DOHH2 (cell line): ENCODE data around the gene GUCY1A1.

Experiments used
- H3F3A ChIP-seq: fragments of 200-600 bp; sonication (generic), shearing (Covaris generic); 2 replicates; pipeline ENCODE4 v1.6.0; 2016; ENCODE audit warnings: antibody characterized with exemption, mild to moderate bottlenecking; ENCODE audit not compliant: control insufficient read depth, insufficient read depth
- H3K27ac ChIP-seq: fragments of 200-600 bp; sonication (generic); 2 replicates; pipeline ENCODE4 v1.5.1; 2014; ENCODE audit warnings: low read depth, mild to moderate bottlenecking, low read length, moderate library complexity
- H3K27me3 ChIP-seq: fragments of 200-600 bp; sonication (generic); 2 replicates; pipeline ENCODE4 v1.6.1; 2014; ENCODE audit warnings: mild to moderate bottlenecking, low read length, mixed read lengths; ENCODE audit not compliant: control insufficient read depth
- H3K36me3 ChIP-seq: fragments of 200-600 bp; sonication (generic); 2 replicates; pipeline ENCODE4 v1.6.1; 2014; ENCODE audit warnings: mild to moderate bottlenecking, low read length, moderate library complexity, mixed read lengths; ENCODE audit not compliant: control insufficient read depth
- H3K4me1 ChIP-seq: fragments of 200-600 bp; sonication (generic); 2 replicates; pipeline ENCODE4 v1.6.1; 2014; ENCODE audit warnings: mild to moderate bottlenecking, low read length, mixed read lengths; ENCODE audit not compliant: control insufficient read depth
- H3K4me2 ChIP-seq: fragments of 200-600 bp; sonication (generic); 2 replicates; pipeline ENCODE4 v1.6.0; 2014; ENCODE audit warnings: mild to moderate bottlenecking, low read length, moderate library complexity
- H3K4me3 ChIP-seq: fragments of 200-600 bp; sonication (generic); 2 replicates; pipeline ENCODE4 v1.5.1; 2014; ENCODE audit warnings: mild to moderate bottlenecking, low read length, mixed read lengths
- H3K79me2 ChIP-seq: fragments of 200-600 bp; sonication (generic); 2 replicates; pipeline ENCODE4 v1.6.1; 2014; ENCODE audit warnings: mild to moderate bottlenecking, low read length, mixed read lengths; ENCODE audit not compliant: control insufficient read depth
- H3K9me2 ChIP-seq: fragments of 200-600 bp; sonication (generic); replicated peaks from 2 replicates; pipeline ENCODE4 v1.6.1; 2014; ENCODE audit warnings: mild to moderate bottlenecking, low read length, mixed read lengths; ENCODE audit not compliant: control insufficient read depth
- H3K9me3 ChIP-seq: fragments of 200-600 bp; sonication (generic); 2 replicates; pipeline ENCODE4 v1.6.1; 2014; ENCODE audit warnings: antibody characterized with exemption, low read length, mixed read lengths; ENCODE audit not compliant: control insufficient read depth, insufficient read depth
- H4K20me1 ChIP-seq: fragments of 200-600 bp; sonication (generic); 2 replicates; pipeline ENCODE4 v1.6.0; 2014; ENCODE audit warnings: low read depth, mild to moderate bottlenecking, antibody characterized with exemption, low read length, moderate library complexity; ENCODE audit not compliant: control insufficient read depth, insufficient read depth
- EZH2phosphoT487 ChIP-seq: fragments of 200-600 bp; sonication (generic); IDR thresholded peaks from 2 replicates; pipeline ENCODE4 v1.6.1; 2017; ENCODE audit warnings: borderline replicate concordance, mild to moderate bottlenecking, antibody characterized with exemption, low read length, moderate library complexity, mixed read lengths
- TF ChIP-seq, protein P1 (sequence below): fragments of 200-600 bp; sonication (generic); IDR thresholded peaks from one replicate; pipeline ENCODE4 v1.5.1; 2014; ENCODE audit warnings: antibody characterized with exemption, mild to moderate bottlenecking, low read depth, low read length; ENCODE audit not compliant: poor library complexity, severe bottlenecking

The GUCY1A1 gene

DNA sequence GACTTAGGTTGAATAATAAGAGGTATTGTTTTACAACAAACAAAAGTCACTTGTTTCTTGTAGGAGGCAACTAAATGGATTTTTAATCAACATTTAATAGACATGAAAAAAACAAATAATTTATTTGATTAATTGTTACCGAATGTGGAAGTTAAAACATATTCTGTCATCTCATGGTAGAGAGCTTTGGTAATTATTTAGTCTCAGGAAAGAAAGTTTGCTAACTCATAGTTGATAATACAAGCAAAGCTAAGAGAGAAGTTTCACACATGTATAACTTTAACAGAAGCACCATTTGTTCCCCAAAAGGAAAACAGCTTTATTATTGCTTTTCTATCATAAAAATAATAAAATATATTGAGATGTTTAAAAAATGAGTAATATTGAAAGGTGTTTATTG is 44.9 kb downstream of the GUCY1A1 start:
- Histone ChIP-seq H3K9me2 (no peaks in the 10 kb centered on the region; the same call in 1 of the 2 replicates), H3K27ac (no peak overlapping the region), H3K4me2 (no peak overlapping the region), H3K79me2 (no peaks in the 10 kb centered on the region), H3K4me3 (no peak overlapping the region), H3K9me3 (no peaks in the 10 kb centered on the region), H3K36me3 (no peaks in the 10 kb centered on the region), H3K27me3 (no peaks in the 10 kb centered on the region), H3K4me1 (no peaks in the 10 kb centered on the region), H4K20me1 (no peaks in the 10 kb centered on the region), H3F3A (no peaks in the 10 kb centered on the region)
- TF ChIP-seq, protein P1, sequence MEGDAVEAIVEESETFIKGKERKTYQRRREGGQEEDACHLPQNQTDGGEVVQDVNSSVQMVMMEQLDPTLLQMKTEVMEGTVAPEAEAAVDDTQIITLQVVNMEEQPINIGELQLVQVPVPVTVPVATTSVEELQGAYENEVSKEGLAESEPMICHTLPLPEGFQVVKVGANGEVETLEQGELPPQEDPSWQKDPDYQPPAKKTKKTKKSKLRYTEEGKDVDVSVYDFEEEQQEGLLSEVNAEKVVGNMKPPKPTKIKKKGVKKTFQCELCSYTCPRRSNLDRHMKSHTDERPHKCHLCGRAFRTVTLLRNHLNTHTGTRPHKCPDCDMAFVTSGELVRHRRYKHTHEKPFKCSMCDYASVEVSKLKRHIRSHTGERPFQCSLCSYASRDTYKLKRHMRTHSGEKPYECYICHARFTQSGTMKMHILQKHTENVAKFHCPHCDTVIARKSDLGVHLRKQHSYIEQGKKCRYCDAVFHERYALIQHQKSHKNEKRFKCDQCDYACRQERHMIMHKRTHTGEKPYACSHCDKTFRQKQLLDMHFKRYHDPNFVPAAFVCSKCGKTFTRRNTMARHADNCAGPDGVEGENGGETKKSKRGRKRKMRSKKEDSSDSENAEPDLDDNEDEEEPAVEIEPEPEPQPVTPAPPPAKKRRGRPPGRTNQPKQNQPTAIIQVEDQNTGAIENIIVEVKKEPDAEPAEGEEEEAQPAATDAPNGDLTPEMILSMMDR = no peak
- TF ChIP-seq EZH2phosphoT487 = no peak

DNA sequence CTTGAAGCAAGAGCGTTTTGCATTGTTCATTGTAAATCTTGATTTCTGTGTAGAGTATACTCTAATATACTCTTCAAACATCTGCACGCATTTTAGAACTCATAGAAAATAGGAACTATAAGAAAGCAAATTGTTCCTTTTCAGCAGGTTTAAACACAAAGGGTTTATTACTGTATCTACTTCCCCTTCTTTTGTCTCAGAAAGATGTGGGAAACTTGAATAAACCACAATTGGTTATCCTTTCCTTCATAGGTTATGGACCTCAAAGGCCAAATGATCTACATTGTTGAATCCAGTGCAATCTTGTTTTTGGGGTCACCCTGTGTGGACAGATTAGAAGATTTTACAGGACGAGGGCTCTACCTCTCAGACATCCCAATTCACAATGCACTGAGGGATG is 46.2 kb downstream of the GUCY1A1 start:
- Histone ChIP-seq H3K4me2 (no peak overlapping the region), H3K4me3 (no peak overlapping the region), H3F3A (no peaks in the 10 kb centered on the region), H3K9me2 (no peaks in the 10 kb centered on the region; the same call in 1 of the 2 replicates), H4K20me1 (no peaks in the 10 kb centered on the region), H3K9me3 (no peaks in the 10 kb centered on the region), H3K27me3 (no peaks in the 10 kb centered on the region), H3K27ac (no peak overlapping the region), H3K79me2 (no peaks in the 10 kb centered on the region), H3K4me1 (no peaks in the 10 kb centered on the region), H3K36me3 (no peaks in the 10 kb centered on the region)
- TF ChIP-seq, protein P1 = no peak
- TF ChIP-seq EZH2phosphoT487 = no peak

DNA sequence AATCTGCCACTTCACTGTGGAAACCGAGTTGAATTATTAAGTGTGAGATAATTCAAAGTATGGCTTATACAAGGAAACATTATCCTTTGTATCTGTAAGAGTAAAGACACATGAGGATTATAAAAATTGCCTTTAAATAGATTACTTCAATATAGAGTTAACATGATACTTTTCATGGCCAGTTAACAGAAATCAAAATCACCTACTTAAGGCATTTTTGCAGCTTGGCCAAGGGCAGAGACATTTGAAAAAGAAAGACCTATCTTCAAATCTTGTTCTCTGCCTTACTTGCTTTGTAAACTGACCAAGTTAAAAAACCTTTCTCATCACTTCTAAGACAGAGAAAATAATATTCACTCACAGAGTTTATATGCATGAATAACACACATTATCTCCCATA is 47.3 kb downstream of the GUCY1A1 start:
- no peaks in the 10 kb centered on the region; the same call in 1 of the 2 replicates for H3K9me2 ChIP-seq
- TF ChIP-seq, protein P1 = no peak
- no peak for TF ChIP-seq EZH2phosphoT487
- H3K79me2 ChIP-seq = no peaks in the 10 kb centered on the region
- no peaks in the 10 kb centered on the region for H3K4me1 ChIP-seq
- no peak overlapping the region for H3K4me3 ChIP-seq
- no peak overlapping the region for H3K4me2 ChIP-seq
- no peaks in the 10 kb centered on the region for H3K9me3 ChIP-seq
- H3K36me3 ChIP-seq = no peaks in the 10 kb centered on the region
- no peak overlapping the region for H3K27ac ChIP-seq
- H4K20me1 ChIP-seq = no peaks in the 10 kb centered on the region
- H3F3A ChIP-seq = no peaks in the 10 kb centered on the region
- no peaks in the 10 kb centered on the region for H3K27me3 ChIP-seq
